Measurements from ENCODE around the gene GOLGA6C. TPM values are rescaled to one million over a fixed set of nuclear protein-coding genes. Genes with fewer than 3 reads are reported as not detected.

The GOLGA6C gene
- total RNA-seq, 2 donors from 2014 or later = not detected

GRCh38 chr15:75235051-75235673 is 23.0 kb upstream of the GOLGA6C start:
- Histone ChIP-seq H3K4me1 (ENCODE audit: control insufficient read depth, insufficient read depth, low read length) (no peaks in the 10 kb centered on the region), H3K27me3 (ENCODE audit: control insufficient read depth, insufficient read depth, low read length, poor library complexity, severe bottlenecking) (no peaks in the 10 kb centered on the region), H3K27ac (ENCODE audit: low read depth, low read length) (no peak overlapping the region), H3K9ac (ENCODE audit: extremely low read depth, low read length, poor library complexity, severe bottlenecking) (no peak overlapping the region), H3K9me3 (ENCODE audit: control insufficient read depth, low read length) (no peaks in the 10 kb centered on the region), H3K4me3 (ENCODE audit: low read length) (no peak overlapping the region), H3K36me3 (ENCODE audit: control insufficient read depth, insufficient read depth, low read length) (no peaks in the 10 kb centered on the region)
- Mint-ChIP-seq H3K4me1 (no peaks in the 10 kb centered on the region), H3K27ac (no peak overlapping the region), H3K27me3 (ENCODE audit: insufficient read depth) (peaks cover 19% of the 10 kb centered on the region), H3K36me3 (ENCODE audit: low read depth) (no peaks in the 10 kb centered on the region), H3K4me3 (no peak overlapping the region), H3K9me3 (no peaks in the 10 kb centered on the region)
- no peak for DNase-seq
- 92 to 94% methylated on average over 3 to 10 of the region's 10 CpGs for WGBS, 2 experiments (ENCODE audit: insufficient coverage in 1 of 2, insufficient read length in 1 of 2)
- TF ChIP-seq CTCF (conservative IDR thresholded peaks at IDR 0.05) = no peak

DNA sequence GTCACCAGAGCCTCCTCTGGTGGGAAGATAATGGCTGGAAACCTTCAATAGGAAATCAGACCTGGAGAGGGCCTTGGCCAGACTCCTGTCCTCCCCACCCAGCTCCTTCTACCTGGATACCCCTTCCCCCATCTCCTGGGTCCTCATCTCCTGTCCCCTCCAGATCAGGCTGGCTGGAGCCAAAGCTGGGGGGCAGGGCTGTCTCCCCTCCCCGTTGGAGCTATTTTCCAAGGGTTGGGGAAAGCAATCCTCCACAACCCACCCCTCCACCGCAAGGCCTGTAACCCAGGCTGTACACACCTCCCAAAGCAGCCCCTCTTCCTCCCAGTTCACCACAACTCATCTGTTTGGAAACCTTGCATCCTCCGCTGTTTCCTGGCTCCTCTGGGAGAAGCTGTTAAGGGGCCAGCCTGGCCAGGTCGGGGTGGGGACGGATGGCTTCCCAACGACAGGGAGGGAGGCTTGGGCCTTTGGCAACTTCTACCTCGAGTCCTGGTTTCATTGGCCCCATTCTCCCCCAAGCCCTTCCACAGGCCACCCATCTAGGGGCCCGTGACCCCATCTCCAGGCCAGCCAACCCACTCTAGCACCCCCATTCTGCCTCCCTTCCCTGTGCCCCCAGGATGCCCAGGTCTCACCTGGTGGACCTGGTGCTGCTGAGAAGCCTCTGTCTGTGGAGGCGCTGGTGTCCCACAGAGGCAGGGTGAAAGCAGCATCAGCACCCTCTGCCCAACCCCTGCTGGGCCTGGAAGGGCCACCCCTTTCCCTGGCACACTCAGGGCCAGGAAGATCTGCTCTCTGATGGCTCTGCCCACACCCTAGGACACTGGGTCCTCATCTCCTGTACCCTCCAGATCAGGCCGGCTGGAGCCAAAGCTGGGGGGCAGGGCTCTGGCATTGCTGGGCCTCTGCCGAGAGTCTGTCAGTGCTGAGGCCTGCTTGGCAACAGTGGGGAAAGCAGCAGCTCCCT is 22.1 kb upstream of the GOLGA6C start:
- Mint-ChIP-seq H3K4me1 (no peaks in the 10 kb centered on the region), H3K27me3 (ENCODE audit: insufficient read depth) (peaks cover 19% of the 10 kb centered on the region), H3K9me3 (no peaks in the 10 kb centered on the region), H3K27ac (no peak overlapping the region), H3K4me3 (no peak overlapping the region), H3K36me3 (ENCODE audit: low read depth) (no peaks in the 10 kb centered on the region)
- Histone ChIP-seq H3K4me3 (ENCODE audit: low read length) (no peak overlapping the region), H3K9me3 (ENCODE audit: control insufficient read depth, low read length) (no peaks in the 10 kb centered on the region), H3K27ac (ENCODE audit: low read depth, low read length) (no peak overlapping the region), H3K27me3 (ENCODE audit: control insufficient read depth, insufficient read depth, low read length, poor library complexity, severe bottlenecking) (no peaks in the 10 kb centered on the region), H3K9ac (ENCODE audit: extremely low read depth, low read length, poor library complexity, severe bottlenecking) (no peak overlapping the region), H3K36me3 (ENCODE audit: control insufficient read depth, insufficient read depth, low read length) (no peaks in the 10 kb centered on the region), H3K4me1 (ENCODE audit: control insufficient read depth, insufficient read depth, low read length) (no peaks in the 10 kb centered on the region)
- 92 to 95% methylated on average over 6 to 11 of the region's 11 CpGs for WGBS, 2 experiments (ENCODE audit: insufficient coverage in 1 of 2, insufficient read length in 1 of 2)
- no peak for DNase-seq
- TF ChIP-seq CTCF (conservative IDR thresholded peaks at IDR 0.05) = no peak

DNA sequence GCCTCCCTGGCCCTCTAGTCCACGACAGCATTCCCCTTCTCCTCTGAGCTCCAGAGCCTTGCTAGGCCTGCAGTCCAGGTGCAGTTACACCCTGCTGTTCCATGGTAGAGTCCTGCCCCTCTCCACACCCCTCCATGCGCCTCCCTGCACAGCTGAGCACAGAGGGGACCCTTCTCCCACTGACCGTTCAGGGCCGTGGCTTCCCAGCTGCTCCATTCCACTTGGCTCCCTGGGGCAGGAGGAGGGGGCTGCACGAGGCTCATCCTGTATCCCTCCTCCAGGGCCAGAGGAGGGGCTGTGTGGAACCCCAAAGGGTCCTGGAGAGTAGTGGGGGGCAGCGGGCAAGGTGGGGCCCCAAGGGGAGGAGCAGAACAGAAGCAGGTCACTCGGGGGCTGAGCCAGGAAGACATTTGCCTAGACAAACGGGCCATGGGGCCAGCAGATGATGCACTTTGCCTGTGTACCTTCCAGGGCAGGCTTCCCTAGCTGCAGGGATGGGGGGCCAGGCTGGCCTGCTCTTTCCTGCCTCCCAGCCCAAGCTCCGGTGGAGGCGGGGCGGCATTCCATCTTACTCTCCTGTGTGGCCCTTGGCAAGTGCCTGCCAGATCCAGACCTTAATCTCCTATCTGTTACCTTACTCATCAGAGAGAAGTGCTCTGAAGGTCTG is 20.7 kb upstream of the GOLGA6C start:
- peaks cover 11% of the 10 kb centered on the region for H3K27me3 Mint-ChIP-seq (ENCODE audit: insufficient read depth)
- H3K9ac ChIP-seq (ENCODE audit: extremely low read depth, low read length, poor library complexity, severe bottlenecking) = no peak overlapping the region
- H3K9me3 Mint-ChIP-seq = no peaks in the 10 kb centered on the region
- no peak overlapping the region for H3K27ac Mint-ChIP-seq
- H3K36me3 ChIP-seq (ENCODE audit: control insufficient read depth, insufficient read depth, low read length) = no peaks in the 10 kb centered on the region
- no peak overlapping the region for H3K27ac ChIP-seq (ENCODE audit: low read depth, low read length)
- no peak overlapping the region for H3K4me3 ChIP-seq (ENCODE audit: low read length)
- no peaks in the 10 kb centered on the region for H3K27me3 ChIP-seq (ENCODE audit: control insufficient read depth, insufficient read depth, low read length, poor library complexity, severe bottlenecking)
- DNase-seq = no peak
- no peak overlapping the region for H3K4me3 Mint-ChIP-seq
- no peaks in the 10 kb centered on the region for H3K4me1 Mint-ChIP-seq
- H3K9me3 ChIP-seq (ENCODE audit: control insufficient read depth, low read length) = no peaks in the 10 kb centered on the region
- TF ChIP-seq CTCF (conservative IDR thresholded peaks at IDR 0.05) = no peak
- no peaks in the 10 kb centered on the region for H3K4me1 ChIP-seq (ENCODE audit: control insufficient read depth, insufficient read depth, low read length)
- H3K36me3 Mint-ChIP-seq (ENCODE audit: low read depth) = no peaks in the 10 kb centered on the region
- 74 to 83% methylated on average over 4 to 11 of the region's 11 CpGs for WGBS, 2 experiments (ENCODE audit: insufficient coverage in 1 of 2, insufficient read length in 1 of 2)

All from endodermal cell (in vitro differentiated cells).